Stimulated activated CD8-positive, alpha-beta memory T cell treated with anti-CD3 and anti-CD28 coated beads, Interleukin-15, amount 100 ng/mL, for 24 hours (primary cell): ENCODE data around the gene ADAMTS20.
"Not testable (repeated sequence)": the region's sequence is repeated elsewhere in the genome, so short reads cannot be mapped to it uniquely, and the experiment has no call there.

Experiments
- DNase-seq: peaks from one replicate; pipeline ENCODE4 v3.0.0-alpha.2; 2020; ENCODE audit warnings: low read depth

Gene ADAMTS20

GRCh38 chr12:43551971-43552559 is at the start of gene ADAMTS20:
TSS of gene ADAMTS20 (minus strand) at chr12:43552203. CDS start at chr12:43551921, 282 bp downstream.
- no peak for DNase-seq

GRCh38 chr12:43599708-43600107 is 47.7 kb upstream of the ADAMTS20 start:
- DNase-seq = no peak

- DNase-seq = no peak
Observed at GRCh38 chr12:43599066-43599465, 47.1 kb upstream of the ADAMTS20 start.

GRCh38 chr12:43590307-43590706 is 38.3 kb upstream of the ADAMTS20 start:
- no peak for DNase-seq

- no peak for DNase-seq
Observed at GRCh38 chr12:43586646-43587245, 34.7 kb upstream of the ADAMTS20 start.

- DNase-seq = no peak
Observed at GRCh38 chr12:43585676-43586075, 33.7 kb upstream of the ADAMTS20 start.

GRCh38 chr12:43580601-43581000 is 28.6 kb upstream of the ADAMTS20 start:
- no peak for DNase-seq

GRCh38 chr12:43579206-43579605 is 27.2 kb upstream of the ADAMTS20 start:
- no peak for DNase-seq

- no peak for DNase-seq
Observed at GRCh38 chr12:43578782-43579181, 26.8 kb upstream of the ADAMTS20 start.

GRCh38 chr12:43577381-43577780 is 25.4 kb upstream of the ADAMTS20 start:
- no peak for DNase-seq

- no peak for DNase-seq
Observed at GRCh38 chr12:43576162-43576561, 24.2 kb upstream of the ADAMTS20 start.

GRCh38 chr12:43571885-43572284 is 19.9 kb upstream of the ADAMTS20 start:
- DNase-seq = no peak

GRCh38 chr12:43556057-43556456 is 4.1 kb upstream of the ADAMTS20 start:
- no peak for DNase-seq

GRCh38 chr12:43551279-43551970 is 578 bp downstream of the ADAMTS20 start:
- DNase-seq = no peak

GRCh38 chr12:43550831-43551271 is 1.2 kb downstream of the ADAMTS20 start:
- DNase-seq = no peak

- no peak for DNase-seq
Observed at GRCh38 chr12:43544703-43545102, 7.3 kb downstream of the ADAMTS20 start.

- DNase-seq = no peak
Observed at GRCh38 chr12:43540470-43540869, 11.5 kb downstream of the ADAMTS20 start.

GRCh38 chr12:43537675-43538074 is 14.3 kb downstream of the ADAMTS20 start:
- not testable (repeated sequence) for DNase-seq

- DNase-seq = no peak
Observed at GRCh38 chr12:43516045-43516444, 36.0 kb downstream of the ADAMTS20 start.

- DNase-seq = no peak
Observed at GRCh38 chr12:43501703-43502102, 50.3 kb downstream of the ADAMTS20 start.

- DNase-seq = no peak
Observed at GRCh38 chr12:43493261-43493797, 58.7 kb downstream of the ADAMTS20 start.

GRCh38 chr12:43482311-43483085 is 69.5 kb downstream of the ADAMTS20 start:
- no peak for DNase-seq
